Hematopoietic multipotent progenitor cell treated with erythropoietin and hydrocortisone succinate and interleukin-3 and kit ligand, for 8 days (in vitro differentiated cells): ENCODE results near the gene MT1HL1.
"Not testable (repeated sequence)": the region's sequence is repeated elsewhere in the genome, so short reads cannot be mapped to it uniquely, and the experiment has no call there.

Experiments
- DNase-seq: peaks from one replicate; pipeline ENCODE4 v3.0.0-alpha.2; 2015

The MT1HL1 gene

GRCh38 chr1:237013608-237014007, 9.4 kb upstream of the MT1HL1 start:
- no peak for DNase-seq

- DNase-seq = no peak
Observed at GRCh38 chr1:237012788-237013383, 8.6 kb upstream of the MT1HL1 start.

- no peak for DNase-seq
Observed at GRCh38 chr1:237012361-237012760, 8.1 kb upstream of the MT1HL1 start.

GRCh38 chr1:237011432-237011831, 7.2 kb upstream of the MT1HL1 start:
- no peak for DNase-seq

GRCh38 chr1:237009611-237010010, 5.4 kb upstream of the MT1HL1 start:
- DNase-seq = no peak

GRCh38 chr1:237007147-237007881, 3.1 kb upstream of the MT1HL1 start:
- no peak for DNase-seq

GRCh38 chr1:237005674-237006073, 1.4 kb upstream of the MT1HL1 start:
- DNase-seq = no peak

GRCh38 chr1:237003516-237003915, 725 bp downstream of the MT1HL1 start:
- DNase-seq = no peak

- no peak for DNase-seq
Observed at GRCh38 chr1:237000191-237000590, 4.0 kb downstream of the MT1HL1 start.

GRCh38 chr1:236998546-236998945, 5.7 kb downstream of the MT1HL1 start:
- no peak for DNase-seq

GRCh38 chr1:236997882-236998281, 6.4 kb downstream of the MT1HL1 start:
- DNase-seq = no peak

- no peak for DNase-seq
Observed at GRCh38 chr1:236997361-236997760, 6.9 kb downstream of the MT1HL1 start.

GRCh38 chr1:236994450-236994849, 9.8 kb downstream of the MT1HL1 start:
- no peak for DNase-seq

GRCh38 chr1:236992449-236992848, 11.8 kb downstream of the MT1HL1 start:
- DNase-seq = no peak

GRCh38 chr1:236990052-236990445, 14.2 kb downstream of the MT1HL1 start:
- DNase-seq = no peak

- no peak for DNase-seq
Observed at GRCh38 chr1:236989290-236990051, 14.8 kb downstream of the MT1HL1 start.

- no peak for DNase-seq
Observed at GRCh38 chr1:236983818-236984217, 20.4 kb downstream of the MT1HL1 start.

GRCh38 chr1:236982380-236982779, 21.9 kb downstream of the MT1HL1 start:
- no peak for DNase-seq

GRCh38 chr1:236981431-236981830, 22.8 kb downstream of the MT1HL1 start:
- DNase-seq = not testable (repeated sequence)

GRCh38 chr1:236980673-236981072, 23.6 kb downstream of the MT1HL1 start:
- DNase-seq = no peak

GRCh38 chr1:236979149-236979900, 24.9 kb downstream of the MT1HL1 start:
- DNase-seq = no peak

- no peak for DNase-seq
Observed at GRCh38 chr1:236978740-236979139, 25.5 kb downstream of the MT1HL1 start.

- DNase-seq = no peak
Observed at GRCh38 chr1:236975461-236975860, 28.8 kb downstream of the MT1HL1 start.
